ENCODE data around the gene DTNB.

The DTNB gene

DNA sequence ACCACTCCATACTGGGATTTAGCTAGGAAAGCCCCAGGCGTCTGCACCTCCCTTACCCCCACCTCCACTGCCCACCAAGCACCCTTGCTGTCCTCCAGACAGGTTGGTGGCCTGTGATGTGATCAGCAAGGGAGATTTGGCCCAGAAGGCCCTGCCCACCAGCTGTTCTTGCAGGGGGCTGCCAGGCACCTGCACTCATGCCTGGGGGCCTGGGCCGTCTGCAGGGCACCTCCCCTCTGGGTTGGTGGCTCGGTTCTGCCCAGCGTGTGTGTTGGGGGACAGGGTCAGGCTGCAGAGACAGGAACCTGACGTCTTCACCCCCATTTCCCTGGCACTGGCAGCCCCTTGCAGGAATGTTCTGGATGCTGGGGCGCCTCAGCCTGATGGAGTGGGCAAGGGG is 337.4 kb downstream of the DTNB start:
- FAIRE-seq: no peak

DNA sequence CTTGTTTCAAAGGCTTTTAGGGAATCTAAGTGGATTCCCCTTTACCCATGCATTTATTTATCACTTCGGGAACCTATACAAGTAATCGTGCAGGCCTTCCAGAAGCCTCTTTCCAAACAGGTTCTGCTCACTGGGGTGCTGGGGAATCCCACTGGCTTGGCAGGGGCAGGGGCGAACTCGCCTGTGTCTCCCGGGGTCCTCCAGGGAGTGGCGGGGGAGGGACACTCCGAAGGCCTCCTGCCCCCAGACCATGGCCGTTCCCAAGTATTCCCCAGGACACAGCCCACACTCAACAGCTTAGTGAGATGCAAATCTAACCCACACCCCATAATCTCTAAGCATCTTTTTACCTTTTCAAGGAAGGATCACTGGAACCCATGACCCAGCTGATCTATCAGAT is 338.2 kb downstream of the DTNB start:
- FAIRE-seq: no peak

DNA sequence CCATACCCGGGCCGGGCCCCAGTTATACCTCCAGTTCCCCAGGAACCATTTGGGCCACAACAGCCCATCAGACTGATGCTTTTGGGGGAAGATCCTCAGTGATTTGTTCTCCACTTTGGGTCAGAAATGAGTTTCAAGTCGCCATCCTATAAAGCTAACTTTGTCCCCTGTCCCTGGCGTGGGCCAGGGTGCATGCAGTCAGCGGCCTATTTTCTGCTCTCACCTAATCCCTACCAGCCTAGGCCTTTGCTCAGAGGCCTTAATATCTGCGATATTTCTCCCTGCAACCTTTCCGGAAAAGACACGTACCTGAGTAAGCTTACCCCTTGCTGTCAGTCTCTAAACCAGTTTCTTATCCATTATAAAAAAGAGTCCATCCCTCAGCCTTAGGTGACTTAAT is 338.9 kb downstream of the DTNB start:
- FAIRE-seq: no peak

DNA sequence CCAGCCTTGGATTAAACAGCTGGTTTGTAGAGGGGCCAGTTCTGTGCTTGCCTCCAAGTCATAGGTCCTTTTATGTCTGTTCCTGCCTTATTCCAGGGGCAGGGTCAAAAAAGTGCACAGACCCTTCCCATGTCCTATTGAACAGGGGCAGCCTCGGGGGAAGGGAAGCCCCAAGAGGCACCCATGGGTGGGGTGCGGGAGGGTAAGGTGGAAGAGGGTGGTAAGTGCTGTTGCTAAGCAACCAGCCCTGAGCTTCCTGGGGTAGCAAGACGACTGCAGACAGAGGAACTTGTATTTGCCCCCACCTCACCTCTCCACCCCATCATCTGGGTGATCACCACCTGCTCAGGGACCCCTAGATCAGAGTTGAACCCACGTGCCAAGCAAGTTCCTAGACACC is 339.4 kb downstream of the DTNB start:
- FAIRE-seq: no peak

DNA sequence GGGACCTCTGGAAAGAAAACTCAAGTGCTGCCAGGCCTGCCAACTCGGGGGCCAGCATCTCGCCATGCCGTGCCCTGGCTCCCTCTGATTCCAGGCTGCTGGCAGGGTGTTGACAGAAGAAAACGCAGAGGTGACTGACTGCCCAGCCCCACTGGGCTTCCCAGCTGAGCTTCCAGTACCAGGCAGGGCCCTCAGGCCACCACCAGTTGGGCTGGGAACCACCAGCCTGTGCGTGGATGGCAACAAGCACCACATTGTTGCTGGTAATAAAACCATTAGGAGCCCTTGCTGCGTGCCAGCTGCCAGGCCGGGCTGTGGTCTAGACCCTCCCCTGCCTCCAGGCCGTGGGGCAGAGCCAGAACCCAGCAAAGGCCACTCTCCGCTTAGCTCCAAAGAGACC is 340.8 kb downstream of the DTNB start:
- FAIRE-seq: no peak

DNA sequence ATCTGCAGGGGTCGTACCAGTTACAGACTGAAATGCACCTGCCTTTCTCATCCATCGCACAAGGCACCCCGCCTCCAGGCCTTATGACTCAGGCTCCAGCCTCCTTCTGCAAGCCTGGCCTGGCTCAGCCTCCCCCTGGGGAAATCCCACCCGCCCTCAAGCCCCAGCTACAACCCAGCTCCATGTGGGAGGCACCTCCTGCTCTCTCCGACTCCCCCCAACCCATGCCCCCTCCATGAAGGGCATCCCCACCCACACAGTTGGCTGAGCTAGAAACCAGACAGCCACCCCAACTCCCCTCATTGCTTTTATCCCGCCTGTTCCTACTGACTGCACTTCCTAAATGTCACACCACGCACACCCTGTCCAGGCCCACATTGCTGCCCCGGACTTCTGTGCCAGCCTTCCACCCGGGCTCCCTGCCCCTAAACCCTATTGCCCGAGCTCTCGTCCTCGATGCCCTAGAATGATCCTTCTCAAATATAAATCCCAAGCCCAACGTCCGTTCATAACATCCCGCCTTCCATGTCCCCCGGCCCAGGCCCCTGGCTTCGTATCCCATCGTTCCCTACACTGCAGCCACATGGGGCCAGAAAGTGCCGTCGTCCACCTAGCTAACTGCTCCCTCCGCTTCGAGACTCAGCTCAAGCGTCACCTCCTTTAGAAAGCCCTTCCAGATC is 341.6 kb downstream of the DTNB start:
- no peak for FAIRE-seq

DNA sequence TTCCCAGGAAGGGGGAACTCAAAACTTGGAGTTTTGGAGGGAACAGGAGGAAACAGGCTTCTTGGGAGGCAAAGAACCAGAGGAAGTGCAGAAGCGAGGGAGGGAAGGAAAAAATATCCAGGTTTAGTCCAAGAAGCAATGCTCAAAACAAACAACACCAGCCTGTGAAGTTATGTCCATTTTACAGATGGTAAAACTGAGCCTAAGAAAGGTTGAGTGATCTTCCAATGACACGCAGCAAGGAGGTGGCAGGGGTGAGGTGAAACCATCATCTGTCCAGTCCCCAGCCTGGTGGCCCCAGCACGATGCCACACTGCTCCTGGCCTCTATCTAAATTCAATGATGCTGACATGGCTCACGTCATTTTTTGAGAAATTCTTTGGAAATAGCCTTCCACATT is 342.4 kb downstream of the DTNB start:
- no peak for FAIRE-seq

DNA sequence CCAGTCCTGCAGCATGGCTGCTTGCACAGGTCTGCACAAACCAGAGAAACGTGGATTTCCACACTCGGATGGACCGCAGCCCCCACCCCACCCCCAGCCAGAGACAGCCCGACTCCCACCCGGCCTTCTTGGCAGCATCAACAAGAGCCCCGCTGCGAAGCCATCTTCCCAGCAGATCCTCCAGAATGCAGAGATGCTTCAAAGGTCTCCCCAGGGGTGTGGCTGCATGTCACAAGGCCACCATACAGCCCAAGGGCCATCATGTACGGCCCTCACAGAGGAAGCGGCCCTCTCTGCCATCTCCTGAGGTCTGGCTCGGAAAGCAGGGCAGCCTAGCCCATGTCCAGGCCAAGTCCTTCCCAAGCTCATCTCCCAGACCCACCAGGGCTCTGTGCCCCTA is 343.1 kb downstream of the DTNB start:
- no peak for FAIRE-seq

DNA sequence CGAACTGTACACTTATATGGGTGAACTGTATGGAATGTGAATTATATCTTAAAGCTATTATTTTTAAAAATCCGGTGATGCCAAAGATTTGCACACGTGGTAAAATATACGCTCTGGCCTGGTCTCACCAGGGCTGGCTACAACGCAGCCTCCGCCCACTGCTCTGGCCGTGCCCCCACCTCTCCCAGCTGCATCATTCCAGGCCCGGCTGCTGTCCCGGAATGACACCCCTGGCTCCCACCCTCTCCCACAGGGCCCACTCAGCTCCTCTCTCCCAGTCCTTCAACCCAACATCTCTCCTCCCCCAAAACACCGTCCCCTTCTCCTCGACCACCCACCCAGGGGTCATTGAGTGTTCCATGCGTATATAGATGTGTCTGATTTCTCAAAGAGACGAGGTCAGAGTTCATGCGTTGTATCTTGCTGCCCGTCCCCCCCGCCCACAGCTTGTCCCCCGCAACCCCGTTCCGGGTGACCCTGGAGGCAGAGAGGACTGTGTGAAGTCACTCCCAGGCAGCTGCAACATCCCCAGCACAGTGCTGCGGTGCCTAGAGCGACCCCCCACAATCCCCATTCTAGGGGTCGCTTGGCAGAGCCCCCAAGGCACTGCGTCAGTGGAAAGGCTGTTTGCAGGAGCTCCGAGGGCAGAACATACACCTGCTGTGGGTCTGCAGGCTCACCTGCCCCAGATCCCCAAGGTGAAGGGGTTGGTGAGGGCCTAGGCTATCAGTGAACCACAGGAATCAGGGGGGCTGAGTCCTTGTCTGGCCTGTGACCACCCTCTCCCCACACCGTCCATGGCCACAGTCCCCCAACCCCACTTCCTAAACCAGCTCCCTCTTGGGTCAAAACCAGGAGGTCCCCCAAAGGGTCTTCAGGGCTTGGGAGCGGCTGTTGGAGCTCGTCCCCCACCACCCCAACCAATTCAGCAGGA is 345.0 kb downstream of the DTNB start:
- FAIRE-seq: no peak

Measured in A204.1 (cell line).